K562 (cell line): ENCODE results near the gene NME4. TPM values are rescaled to one million over a fixed set of nuclear protein-coding genes. Genes with fewer than 3 reads are reported as not detected.

Source experiments
- AFF1 ChIP-seq, 2 experiments: fragments of 450-650 bp; IDR thresholded peaks; 2 replicates each; pipeline ENCODE4 v1.6.1; 2018; ENCODE audit warnings: mild to moderate bottlenecking in 2 of 2, low read depth in 1 of 2; ENCODE audit not compliant: partially characterized antibody in 2 of 2
- ATF1 ChIP-seq, 2 experiments: fragments of 450-650 bp in 1 of 2; IDR thresholded peaks; 2 replicates each; pipeline ENCODE4 v1.6.1; 2016; ENCODE audit warnings: missing compliant biosample characterization in 1 of 2, missing genetic modification characterization in 1 of 2
- CHD7 ChIP-seq: fragments of 200-600 bp; sonication (generic); IDR thresholded peaks from one replicate; pipeline ENCODE4 v1.6.1; 2012; ENCODE audit warnings: mild to moderate bottlenecking, low read depth, low read length, inconsistent platforms
- EGR1 ChIP-seq: fragments of 450-650 bp; conservative IDR thresholded peaks from 2 replicates; pipeline ENCODE4 v1.6.1; 2017; ENCODE audit warnings: mild to moderate bottlenecking
- EWSR1 ChIP-seq: fragments of 450-650 bp; IDR thresholded peaks from 2 replicates; pipeline ENCODE4 v1.6.1; 2018; ENCODE audit warnings: borderline replicate concordance, mild to moderate bottlenecking, low read depth, moderate library complexity; ENCODE audit not compliant: partially characterized antibody
- SLC30A9 ChIP-seq: fragments of 250-450 bp; sonication (Bioruptor Pico); IDR thresholded peaks from 2 replicates; pipeline ENCODE4 v1.8.0; 2022; ENCODE audit warnings: mild to moderate bottlenecking, moderate library complexity
- polyA plus RNA-seq, 8 experiments: library from polyadenylated mRNA; depleted of rRNA in 4 of 8; stranded (reverse) in 5 of 8; unstranded in 3 of 8; fragments of >200 nt; fragmentation: Nextera tagmentation in 2 of 8; fragmentation: Illumina TruSeq in 1 of 8; extraction: Ambion mirVana in 2 of 8; extraction: Trizol in 1 of 8; gene quantifications; 2 replicates each; pipeline versions ENCODE4 v1.2.1 to v1.2.3, GENCODE V29; 2011 to 2014; ENCODE audit warnings: inconsistent platforms in 1 of 8, missing spikeins in 1 of 8
- total RNA-seq, 7 experiments: library from RNA; depleted of rRNA in 6 of 7; stranded (reverse); fragments of >200 nt in 6 of 7; fragmentation: Illumina TruSeq in 2 of 7; extraction: Trizol in 2 of 7; gene quantifications; 2 replicates each; pipeline versions ENCODE4 v1.2.1 to v1.2.3, GENCODE V29; 2011 to 2021; ENCODE audit warnings: low replicate concordance in 1 of 7
- TF ChIP-seq, protein P1 (sequence below): fragments of 450-650 bp; IDR thresholded peaks from 2 replicates; pipeline ENCODE4 v1.6.1; 2016; ENCODE audit warnings: mild to moderate bottlenecking

The NME4 gene
- total and polyA plus RNA-seq, 9 of the 15 experiments (the other 6 are each of a cell fraction or from before 2014, with no cell fraction given): 15.4 to 264 (median 139) TPM

GRCh38 chr16:381789-382717, 14.9 kb upstream of the NME4 start, which contains the start of gene PGAP6 (continued):
- TF ChIP-seq AFF1 (IDR thresholded peaks at IDR 0.05; ENCODE audit: low read depth in 1 of 2, partially characterized antibody in 2 of 2): no peak
- TF ChIP-seq CHD7: no peak
- no peak for TF ChIP-seq EWSR1
- TF ChIP-seq, protein P1, sequence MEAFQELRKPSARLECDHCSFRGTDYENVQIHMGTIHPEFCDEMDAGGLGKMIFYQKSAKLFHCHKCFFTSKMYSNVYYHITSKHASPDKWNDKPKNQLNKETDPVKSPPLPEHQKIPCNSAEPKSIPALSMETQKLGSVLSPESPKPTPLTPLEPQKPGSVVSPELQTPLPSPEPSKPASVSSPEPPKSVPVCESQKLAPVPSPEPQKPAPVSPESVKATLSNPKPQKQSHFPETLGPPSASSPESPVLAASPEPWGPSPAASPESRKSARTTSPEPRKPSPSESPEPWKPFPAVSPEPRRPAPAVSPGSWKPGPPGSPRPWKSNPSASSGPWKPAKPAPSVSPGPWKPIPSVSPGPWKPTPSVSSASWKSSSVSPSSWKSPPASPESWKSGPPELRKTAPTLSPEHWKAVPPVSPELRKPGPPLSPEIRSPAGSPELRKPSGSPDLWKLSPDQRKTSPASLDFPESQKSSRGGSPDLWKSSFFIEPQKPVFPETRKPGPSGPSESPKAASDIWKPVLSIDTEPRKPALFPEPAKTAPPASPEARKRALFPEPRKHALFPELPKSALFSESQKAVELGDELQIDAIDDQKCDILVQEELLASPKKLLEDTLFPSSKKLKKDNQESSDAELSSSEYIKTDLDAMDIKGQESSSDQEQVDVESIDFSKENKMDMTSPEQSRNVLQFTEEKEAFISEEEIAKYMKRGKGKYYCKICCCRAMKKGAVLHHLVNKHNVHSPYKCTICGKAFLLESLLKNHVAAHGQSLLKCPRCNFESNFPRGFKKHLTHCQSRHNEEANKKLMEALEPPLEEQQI: no peak
- 0 out of 2 replicates have a peak, but pooled peaks have one; percentile 26 for TF ChIP-seq EGR1
- no peak for TF ChIP-seq SLC30A9 (CRISPR knock-in tag)
- no peak for TF ChIP-seq ATF1 (CRISPR knock-in tag; IDR thresholded peaks at IDR 0.05)
- TF ChIP-seq ATF1 (tag; IDR thresholded peaks at IDR 0.05): no peak
